Measurements from ENCODE around the gene TBC1D22A.

- TF ChIP-seq POLR2A (IDR thresholded peaks at IDR 0.05; ENCODE audit: low read length) (no peak), GATA1 (IDR thresholded peaks at IDR 0.05; ENCODE audit: low read depth, low read length) (no peak)
Measured at GRCh38 chr22:47167056-47167455, 404.6 kb downstream of the TBC1D22A start.
